GM21737 (cell line): ENCODE data around the gene ADAMTS15.

ENCODE experiments used
- ATAC-seq: cut with Tn5 transposase; IDR thresholded peaks from one replicate; pipeline ENCODE4 v1.9.1; 2021; ENCODE audit warnings: mild to moderate bottlenecking, moderate library complexity; ENCODE audit not compliant: unreplicated experiment

ADAMTS15 gene

GRCh38 chr11:130448416-130449309, at the start of gene ADAMTS15:
ADAMTS15 (plus strand) TSS chr11:130448645; CDS start chr11:130448974, 329 bp downstream.
- ATAC-seq = no peak

GRCh38 chr11:130399196-130399595, 49.2 kb upstream of the ADAMTS15 start:
- no peak for ATAC-seq

- ATAC-seq = no peak
Observed at GRCh38 chr11:130400781-130401483, 47.5 kb upstream of the ADAMTS15 start.

GRCh38 chr11:130402570-130402969, 45.9 kb upstream of the ADAMTS15 start:
- no peak for ATAC-seq

- ATAC-seq = no peak
Observed at GRCh38 chr11:130403271-130403804, 45.1 kb upstream of the ADAMTS15 start.

GRCh38 chr11:130403967-130404366, 44.5 kb upstream of the ADAMTS15 start:
- ATAC-seq = no peak

GRCh38 chr11:130404727-130405126, 43.7 kb upstream of the ADAMTS15 start:
- no peak for ATAC-seq

GRCh38 chr11:130405428-130405827, 43.0 kb upstream of the ADAMTS15 start:
- no peak for ATAC-seq

GRCh38 chr11:130407978-130408377, 40.5 kb upstream of the ADAMTS15 start:
- ATAC-seq = no peak

GRCh38 chr11:130408401-130408890, 40.0 kb upstream of the ADAMTS15 start:
- ATAC-seq = no peak

- no peak for ATAC-seq
Observed at GRCh38 chr11:130408901-130409300, 39.5 kb upstream of the ADAMTS15 start.

GRCh38 chr11:130409594-130410388, 38.7 kb upstream of the ADAMTS15 start:
- no peak for ATAC-seq

- no peak for ATAC-seq
Observed at GRCh38 chr11:130411223-130411622, 37.2 kb upstream of the ADAMTS15 start.

- ATAC-seq = no peak
Observed at GRCh38 chr11:130413405-130414106, 34.9 kb upstream of the ADAMTS15 start.

- no peak for ATAC-seq
Observed at GRCh38 chr11:130414107-130415080, 34.1 kb upstream of the ADAMTS15 start.

GRCh38 chr11:130415731-130416529, 32.5 kb upstream of the ADAMTS15 start:
- ATAC-seq = no peak

GRCh38 chr11:130416530-130416882, 31.9 kb upstream of the ADAMTS15 start:
- no peak for ATAC-seq

- no peak for ATAC-seq
Observed at GRCh38 chr11:130416906-130417305, 31.5 kb upstream of the ADAMTS15 start.
